Activated gamma-delta T cell (primary cell): ENCODE data around the gene C3orf85.

Experiments used
- DNase-seq: peaks from one replicate; lab custom pipeline; 2025; lab: John Stamatoyannopoulos, UW

Gene C3orf85

DNA sequence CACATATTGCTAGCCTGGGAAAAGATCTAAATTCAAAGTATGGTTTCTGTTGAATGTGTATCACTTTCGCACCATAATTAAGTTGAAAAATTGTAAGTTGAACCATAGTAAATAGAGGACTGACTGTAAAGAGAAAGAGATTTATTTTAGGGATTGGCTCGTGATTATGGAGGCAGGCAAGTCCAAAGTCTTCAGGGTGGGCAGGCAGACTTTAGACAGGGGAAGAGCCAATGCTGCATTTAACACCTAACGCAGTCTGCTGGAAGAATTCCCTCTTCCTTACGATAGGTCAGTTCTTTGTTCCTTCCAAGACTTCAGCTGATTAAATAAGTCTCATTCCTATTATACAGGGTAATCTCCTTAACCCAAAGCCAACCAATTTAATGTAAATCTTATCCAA, 15.8 kb downstream of the C3orf85 start:
- no peak for DNase-seq

- no peak for DNase-seq
Measured at GRCh38 chr3:109154979-109155378, 18.5 kb downstream of the C3orf85 start.

GRCh38 chr3:109155828-109156227, 19.3 kb downstream of the C3orf85 start:
- no peak for DNase-seq

GRCh38 chr3:109161487-109162123, 25.1 kb downstream of the C3orf85 start:
- DNase-seq, result no peak

DNA sequence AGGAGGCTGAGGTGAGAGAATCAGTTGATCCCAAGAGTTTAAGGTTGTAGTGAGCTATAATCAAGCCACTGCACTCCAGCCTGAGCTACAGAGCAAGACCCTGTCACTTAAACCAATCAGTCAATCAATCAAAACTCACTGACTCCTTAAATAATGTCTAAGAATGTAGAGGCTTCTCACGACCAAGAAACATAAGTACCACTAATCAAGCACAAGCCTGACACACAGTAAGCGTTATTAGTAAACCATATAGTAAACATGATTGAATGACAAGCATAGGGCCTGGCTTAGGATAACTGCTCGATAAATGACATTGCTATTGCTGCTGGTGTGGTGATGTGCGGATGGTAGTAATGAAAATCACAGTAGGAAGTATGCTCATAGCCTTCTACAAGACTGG, 29.4 kb downstream of the C3orf85 start:
- DNase-seq, result no peak

- DNase-seq, result no peak
Measured at GRCh38 chr3:109171479-109171878, 35.0 kb downstream of the C3orf85 start.

GRCh38 chr3:109175411-109175810, 38.9 kb downstream of the C3orf85 start:
- no peak for DNase-seq

GRCh38 chr3:109176726-109177125, 40.2 kb downstream of the C3orf85 start:
- DNase-seq, result no peak

GRCh38 chr3:109177908-109178307, 41.4 kb downstream of the C3orf85 start:
- DNase-seq, result no peak

DNA sequence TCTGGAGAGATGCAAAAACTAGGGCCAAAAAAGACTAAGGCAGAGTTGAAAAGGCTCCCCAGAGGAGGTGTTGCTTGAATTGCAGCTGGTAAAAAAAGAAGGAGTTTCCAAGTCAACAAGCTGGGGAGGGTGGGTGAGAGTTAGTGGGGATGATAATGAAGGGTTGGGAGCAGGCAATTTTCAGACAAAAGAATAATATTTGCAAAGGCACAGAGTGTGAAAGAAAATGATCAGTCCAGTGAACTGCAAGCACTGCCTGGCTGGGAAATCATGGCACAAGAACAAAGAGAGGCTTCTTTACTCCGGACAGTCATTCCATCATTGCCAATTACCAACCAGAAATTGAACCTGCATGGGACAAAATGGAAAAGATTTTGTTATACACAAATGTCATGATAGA, 42.2 kb downstream of the C3orf85 start:
- no peak for DNase-seq

DNA sequence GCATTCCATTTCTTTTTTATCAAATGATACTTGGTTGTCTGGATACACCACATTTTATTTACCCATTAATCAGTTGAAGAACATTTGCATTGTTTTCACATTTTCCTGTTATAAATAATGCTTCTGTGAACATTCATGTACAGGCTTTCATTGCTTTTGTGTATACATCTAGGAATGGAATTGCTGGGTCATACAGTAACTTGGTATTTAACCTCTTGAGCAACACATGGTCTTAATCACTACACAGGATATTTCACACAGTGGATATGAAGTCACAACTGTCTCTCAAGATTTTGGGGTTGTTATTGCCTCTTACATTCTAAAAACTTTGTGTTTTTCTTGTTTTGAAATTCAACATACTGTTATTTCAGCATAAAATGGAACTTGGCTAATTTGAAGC, 48.2 kb downstream of the C3orf85 start:
- DNase-seq, result no peak

DNA sequence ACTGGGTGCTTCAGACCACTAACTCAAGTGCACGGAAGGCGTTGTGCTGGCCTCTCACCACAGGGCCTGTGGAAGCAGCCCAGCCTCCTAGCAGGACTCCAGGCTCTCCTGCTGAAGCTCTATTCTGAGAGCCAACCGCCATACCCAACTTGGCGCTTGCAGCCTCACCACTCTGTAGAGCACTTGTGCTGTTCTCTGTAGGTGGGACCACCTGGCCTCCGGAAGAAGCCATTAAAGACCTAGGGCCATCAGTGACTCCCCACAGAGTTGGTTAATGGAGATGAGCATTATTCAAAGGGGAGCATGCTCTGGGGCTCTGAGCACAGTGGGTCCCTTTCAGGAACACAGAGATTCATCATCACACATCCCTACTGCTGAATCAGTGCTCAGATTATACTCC, 50.9 kb downstream of the C3orf85 start:
- DNase-seq, result no peak

DNA sequence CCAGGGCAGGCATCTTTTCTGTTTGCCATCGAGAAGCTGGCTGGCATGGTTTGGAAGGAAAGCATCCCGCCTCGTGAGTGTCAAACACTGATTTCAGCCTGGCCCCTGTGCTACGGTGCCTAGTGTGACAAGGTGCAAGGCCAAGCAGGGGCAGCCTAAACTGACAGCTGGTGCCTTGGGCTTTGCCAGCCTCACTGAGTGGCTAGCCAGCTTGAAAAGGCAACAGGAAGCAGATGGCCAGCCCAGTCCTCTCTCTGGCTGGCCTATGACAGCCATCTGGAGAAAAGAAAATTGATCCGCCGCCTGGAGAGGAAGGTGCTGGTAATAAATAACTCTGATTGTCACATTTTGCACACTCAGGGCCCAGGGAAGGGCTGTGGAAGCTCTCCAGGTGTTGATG, 52.2 kb downstream of the C3orf85 start:
- no peak for DNase-seq

GRCh38 chr3:109191421-109191820, 54.9 kb downstream of the C3orf85 start:
- no peak for DNase-seq

DNA sequence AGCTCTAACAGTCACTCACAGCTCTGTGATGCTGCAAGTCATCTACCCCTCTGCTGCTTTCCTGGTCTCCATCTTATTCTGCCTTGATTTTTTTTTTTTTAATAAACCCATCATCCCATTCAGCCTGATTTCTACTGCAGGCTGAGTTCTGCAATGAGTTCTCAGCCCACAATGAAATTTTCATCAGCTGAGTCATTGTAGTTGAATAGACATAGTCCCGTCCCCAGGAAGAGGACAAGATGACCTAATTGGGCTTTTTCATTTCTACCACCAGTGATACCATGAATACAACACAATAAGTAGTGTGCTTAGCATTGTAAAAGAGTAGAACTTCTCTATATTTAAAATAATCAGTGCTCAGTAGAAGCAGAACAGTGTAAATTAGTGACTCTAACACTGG, 59.3 kb downstream of the C3orf85 start:
- no peak for DNase-seq
